GM19239 (cell line): Measurements from ENCODE around the gene PTPN5.

Experiments
- DNase-seq: peaks from one replicate; pipeline ENCODE4 v3.0.0; 2011; ENCODE audit warnings: low spot score; ENCODE audit not compliant: insufficient read length
- FAIRE-seq: peaks from 2 replicates; lab custom pipeline; 2011; peaks lifted over from hg19 to GRCh38; lab: Jason Lieb, UNC

Gene PTPN5

GRCh38 chr11:18743900-18744514 lies 47.6 kb downstream of the PTPN5 start:
- FAIRE-seq (no peak), DNase-seq (no peak)

- FAIRE-seq (no peak), DNase-seq (no peak)
These were observed 48.2 kb downstream of the PTPN5 start for GRCh38 chr11:18743365-18743764.

- no peak for DNase-seq
- no peak for FAIRE-seq
These were observed 49.8 kb downstream of the PTPN5 start for GRCh38 chr11:18741783-18742182.

GRCh38 chr11:18739685-18740084 lies 51.9 kb downstream of the PTPN5 start:
- DNase-seq, result no peak
- no peak for FAIRE-seq

GRCh38 chr11:18737642-18738041 lies 54.0 kb downstream of the PTPN5 start:
- FAIRE-seq (no peak), DNase-seq (no peak)

GRCh38 chr11:18736590-18737148 lies 54.9 kb downstream of the PTPN5 start:
- no peak for DNase-seq

GRCh38 chr11:18733202-18733601 lies 58.4 kb downstream of the PTPN5 start:
- FAIRE-seq (no peak), DNase-seq (no peak)

More at GRCh38 chr11:18736590-18737148, 54.9 kb downstream of the PTPN5 start:
- no peak for FAIRE-seq

- peak; percentile 96 for FAIRE-seq
- DNase-seq, result peak; percentile 64
These were observed 59.4 kb downstream of the PTPN5 start for GRCh38 chr11:18731949-18732821.

GRCh38 chr11:18731441-18731840 lies 60.2 kb downstream of the PTPN5 start:
- FAIRE-seq (no peak), DNase-seq (no peak)

- no peak for DNase-seq
- no peak for FAIRE-seq
These were observed 61.6 kb downstream of the PTPN5 start for GRCh38 chr11:18730020-18730419.

- FAIRE-seq (no peak), DNase-seq (no peak)
These were observed 62.2 kb downstream of the PTPN5 start for GRCh38 chr11:18729426-18729825.

GRCh38 chr11:18728658-18729057 lies 62.9 kb downstream of the PTPN5 start:
- DNase-seq (no peak), FAIRE-seq (no peak)

GRCh38 chr11:18727479-18728236 lies 63.9 kb downstream of the PTPN5 start:
- DNase-seq (peak; percentile 59), FAIRE-seq (peak; percentile 59)

GRCh38 chr11:18726040-18726439 lies 65.6 kb downstream of the PTPN5 start, which contains the start of gene IGSF22:
TSS of gene IGSF22 (minus strand) at chr11:18726188. CDS start at chr11:18724236, 1,952 bp downstream.
- FAIRE-seq (no peak), DNase-seq (no peak)

- FAIRE-seq, result no peak
- DNase-seq, result no peak
These were observed 67.6 kb downstream of the PTPN5 start for GRCh38 chr11:18723991-18724390.

GRCh38 chr11:18722293-18722637 lies 69.3 kb downstream of the PTPN5 start:
- no peak for FAIRE-seq

GRCh38 chr11:18721561-18722292 lies 69.9 kb downstream of the PTPN5 start:
- peak; percentile 87 for FAIRE-seq
- DNase-seq, result peak; percentile 59

More at GRCh38 chr11:18722293-18722637, 69.3 kb downstream of the PTPN5 start:
- no peak for DNase-seq

- DNase-seq (peak; percentile 44), FAIRE-seq (peak; percentile 65)
These were observed 70.6 kb downstream of the PTPN5 start for GRCh38 chr11:18720808-18721560.
